GM18858 (cell line): Measurements from ENCODE around the gene IL10.

Experiments used
- ATAC-seq: cut with Tn5 transposase; IDR thresholded peaks from one replicate; pipeline ENCODE4 v1.9.1; 2021; ENCODE audit not compliant: unreplicated experiment

IL10 gene

DNA sequence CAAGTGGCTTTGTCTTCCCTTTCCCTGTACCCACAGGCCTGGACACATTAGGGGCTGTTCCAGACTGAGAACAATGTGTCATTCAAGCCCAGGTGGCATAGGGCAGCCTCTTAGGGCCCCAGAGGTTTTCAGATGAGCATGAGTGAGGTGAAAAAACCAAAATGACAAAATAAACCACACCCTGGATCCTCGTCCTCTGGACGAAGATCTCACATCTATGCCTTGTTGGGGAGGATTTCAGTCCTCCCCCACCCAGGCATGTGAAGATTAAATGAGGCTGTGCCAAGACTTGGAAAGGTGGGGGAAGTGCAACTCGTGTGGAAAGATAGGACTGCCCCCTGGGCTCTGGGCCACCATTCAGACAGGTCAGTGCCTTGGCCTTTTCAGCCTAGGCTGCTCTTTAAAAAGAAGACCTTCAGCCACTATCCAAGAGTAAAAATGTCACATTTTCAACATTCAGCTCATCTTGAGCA, 34.5 kb downstream of the IL10 start:
- ATAC-seq = no peak

DNA sequence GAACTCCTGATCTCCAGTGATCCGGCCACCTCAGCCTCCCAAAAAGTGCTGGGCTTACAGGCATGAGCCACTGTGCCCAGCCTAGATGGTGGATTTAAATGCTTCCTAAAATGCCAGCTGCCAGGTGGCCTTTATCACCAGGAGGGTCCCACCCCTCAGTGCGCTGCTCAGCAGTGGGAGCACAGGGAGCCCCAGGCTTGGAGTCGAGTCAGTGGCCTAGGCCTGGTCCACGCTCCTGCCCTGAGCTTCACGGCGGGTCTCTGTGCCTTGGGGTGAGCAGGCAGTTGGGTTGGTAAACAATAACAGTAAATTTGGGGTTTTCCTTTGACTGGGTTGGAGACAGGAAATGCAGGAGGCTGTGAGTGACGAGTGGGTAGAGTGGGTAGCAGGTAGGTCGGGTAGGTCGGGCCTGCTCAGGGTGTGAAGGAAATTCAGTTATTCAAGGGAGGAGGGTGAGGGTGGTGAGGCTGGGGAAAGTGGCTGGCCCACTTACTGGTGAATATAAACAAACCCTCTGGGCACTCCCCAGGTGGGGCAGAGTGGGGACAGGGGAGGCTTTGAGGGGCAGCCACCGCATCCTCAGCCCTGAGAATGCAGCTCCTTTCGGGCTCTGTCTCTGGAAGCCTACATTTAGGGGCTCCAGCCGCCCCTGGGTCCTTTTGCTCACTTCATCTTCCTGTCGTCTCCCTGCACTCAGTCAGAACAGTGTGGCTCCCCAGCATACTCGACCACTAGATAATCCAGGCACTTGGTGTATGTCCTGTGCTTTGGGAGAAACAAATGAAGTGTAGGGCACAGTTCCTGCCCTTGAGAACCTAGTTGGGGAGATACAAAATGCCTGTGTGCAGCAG, 35.2 kb downstream of the IL10 start:
- no peak for ATAC-seq

DNA sequence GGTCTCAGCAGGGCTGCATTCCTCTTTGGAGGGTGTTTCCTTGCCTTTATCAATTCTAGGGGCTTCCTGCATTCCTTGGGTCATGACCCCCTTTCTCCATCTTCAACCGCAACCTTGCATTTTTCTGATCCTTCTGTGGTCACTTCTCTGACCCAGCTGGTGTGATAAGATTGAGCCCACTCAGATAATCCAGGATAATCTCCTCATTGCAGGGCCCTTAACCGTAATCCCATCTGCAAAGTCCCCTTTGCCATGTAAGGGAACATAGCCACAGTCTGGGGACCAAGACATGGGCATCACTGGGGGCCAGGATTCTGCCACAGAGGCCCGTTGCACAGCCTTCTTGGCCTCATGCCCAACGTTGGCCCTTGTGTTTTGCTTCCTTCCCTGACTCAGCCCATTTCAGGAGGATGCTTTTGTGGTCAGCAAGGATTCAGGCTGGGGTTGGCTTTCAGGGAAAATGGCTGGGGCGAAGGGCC, 36.7 kb downstream of the IL10 start:
- ATAC-seq = no peak

DNA sequence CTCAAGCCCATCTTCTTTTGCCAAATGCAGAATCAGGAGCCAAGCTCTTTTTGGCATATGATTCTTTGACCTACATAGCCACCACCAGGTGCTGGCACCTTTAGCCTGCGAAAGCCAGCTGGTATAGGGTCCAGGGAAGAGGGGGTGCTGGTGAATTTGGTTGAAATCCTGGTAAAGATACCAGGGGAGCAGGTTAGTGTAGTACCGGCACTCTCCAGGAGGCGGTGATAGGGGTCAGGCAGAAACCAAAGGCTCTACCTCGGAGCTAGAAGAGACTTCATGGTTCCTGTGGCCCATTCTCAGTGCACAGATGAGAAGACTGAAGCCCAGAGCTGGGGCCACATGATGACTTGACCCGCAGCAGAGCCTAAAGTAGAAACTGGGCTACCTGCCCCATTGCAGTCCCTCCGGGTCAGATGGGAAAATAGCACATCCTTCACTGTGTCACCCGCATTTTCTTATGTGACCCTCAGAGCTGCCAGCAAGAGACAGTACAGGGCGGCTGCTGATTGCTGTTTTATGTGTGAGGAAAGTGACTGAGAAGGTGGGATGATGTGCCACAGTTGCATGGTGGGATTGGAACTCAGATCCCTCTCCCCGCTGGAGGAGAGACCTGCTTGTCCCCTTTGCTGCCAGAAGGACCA, 37.7 kb downstream of the IL10 start:
- no peak for ATAC-seq

DNA sequence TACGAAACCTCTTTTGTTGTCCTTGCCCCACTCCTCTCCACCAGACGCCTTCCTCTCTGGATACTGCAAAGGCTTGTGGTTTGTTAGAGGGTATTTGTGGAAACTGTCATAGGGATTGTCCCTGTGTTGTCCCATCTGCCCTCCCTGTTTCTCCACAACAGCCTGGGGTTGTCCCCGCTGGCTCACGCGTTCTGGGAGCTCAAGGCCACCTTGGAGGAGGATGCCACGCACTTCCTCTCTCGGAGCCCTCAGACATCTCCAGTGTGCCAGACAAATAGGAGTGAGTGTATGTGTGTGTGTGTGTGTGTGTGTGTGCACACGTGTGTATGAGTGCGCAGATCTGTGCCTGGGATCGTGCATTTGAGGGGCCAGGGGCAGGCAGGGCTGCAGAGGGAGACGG, 39.3 kb downstream of the IL10 start:
- ATAC-seq = no peak

DNA sequence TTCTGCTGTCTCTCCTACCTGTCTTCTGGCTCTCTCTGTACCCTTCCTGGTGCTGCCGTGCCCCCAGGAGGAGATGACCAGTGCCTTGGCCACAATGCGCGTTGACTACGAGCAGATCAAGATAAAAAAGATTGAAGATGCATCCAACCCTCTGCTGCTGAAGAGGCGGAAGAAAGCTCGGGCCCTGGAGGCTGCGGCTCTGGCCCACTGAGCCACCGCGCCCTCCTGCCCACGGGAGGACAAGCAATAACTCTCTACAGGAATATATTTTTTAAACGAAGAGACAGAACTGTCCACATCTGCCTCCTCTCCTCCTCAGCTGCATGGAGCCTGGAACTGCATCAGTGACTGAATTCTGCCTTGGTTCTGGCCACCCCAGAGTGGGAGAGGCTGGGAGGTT, 39.8 kb downstream of the IL10 start:
- ATAC-seq = no peak

DNA sequence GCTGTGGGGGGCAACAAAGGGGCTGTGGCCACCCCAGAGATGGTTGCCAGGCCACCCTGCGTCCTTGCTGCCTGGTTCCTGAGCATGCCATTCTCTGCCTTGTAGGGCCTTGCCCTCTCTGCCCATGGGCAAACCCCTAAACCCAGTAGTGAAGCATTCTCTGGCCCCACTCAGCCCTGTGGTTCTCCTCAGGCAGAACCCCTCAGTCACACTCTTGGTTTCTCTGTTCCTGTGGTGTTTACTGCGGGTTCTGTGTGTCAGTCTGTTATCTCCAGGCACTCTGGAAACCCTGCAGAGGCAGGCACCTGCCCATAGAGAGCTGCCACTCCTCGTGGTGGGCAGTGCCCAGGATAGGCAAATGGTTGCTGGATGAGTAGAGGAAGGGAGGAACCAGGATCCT, 42.8 kb downstream of the IL10 start:
- ATAC-seq = no peak

DNA sequence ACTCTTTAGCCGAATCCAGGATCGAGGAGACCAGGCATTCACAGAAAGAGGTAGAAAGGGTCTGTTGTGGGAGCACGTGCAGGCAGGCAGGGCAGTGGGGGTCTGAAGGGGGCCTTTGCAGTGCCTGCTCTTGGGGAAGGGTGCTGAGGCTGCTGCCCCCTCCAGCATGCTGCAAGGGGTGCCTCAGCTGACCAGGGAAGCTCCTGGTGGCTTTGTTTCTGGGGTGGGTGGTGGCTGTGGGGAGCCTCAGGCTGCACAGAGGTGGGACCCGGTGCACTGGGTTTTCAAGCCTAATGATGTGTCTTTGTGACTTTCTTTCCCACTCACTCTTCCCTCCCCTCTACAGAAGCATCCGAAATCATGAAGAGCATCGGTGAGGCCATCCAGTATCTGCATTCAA, 43.2 kb downstream of the IL10 start:
- ATAC-seq = no peak

DNA sequence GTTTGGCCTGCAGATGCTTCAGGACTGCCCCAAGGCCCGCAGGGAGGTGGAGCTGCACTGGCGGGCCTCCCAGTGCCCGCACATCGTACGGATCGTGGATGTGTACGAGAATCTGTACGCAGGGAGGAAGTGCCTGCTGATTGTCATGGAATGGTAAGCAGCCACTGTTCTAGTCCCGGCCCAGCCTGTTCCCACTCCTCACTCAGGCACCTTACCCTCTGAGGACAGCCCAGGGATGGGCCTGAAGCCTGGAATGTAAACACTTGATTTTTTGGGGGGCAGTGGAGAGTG, 43.7 kb downstream of the IL10 start:
- ATAC-seq = no peak

DNA sequence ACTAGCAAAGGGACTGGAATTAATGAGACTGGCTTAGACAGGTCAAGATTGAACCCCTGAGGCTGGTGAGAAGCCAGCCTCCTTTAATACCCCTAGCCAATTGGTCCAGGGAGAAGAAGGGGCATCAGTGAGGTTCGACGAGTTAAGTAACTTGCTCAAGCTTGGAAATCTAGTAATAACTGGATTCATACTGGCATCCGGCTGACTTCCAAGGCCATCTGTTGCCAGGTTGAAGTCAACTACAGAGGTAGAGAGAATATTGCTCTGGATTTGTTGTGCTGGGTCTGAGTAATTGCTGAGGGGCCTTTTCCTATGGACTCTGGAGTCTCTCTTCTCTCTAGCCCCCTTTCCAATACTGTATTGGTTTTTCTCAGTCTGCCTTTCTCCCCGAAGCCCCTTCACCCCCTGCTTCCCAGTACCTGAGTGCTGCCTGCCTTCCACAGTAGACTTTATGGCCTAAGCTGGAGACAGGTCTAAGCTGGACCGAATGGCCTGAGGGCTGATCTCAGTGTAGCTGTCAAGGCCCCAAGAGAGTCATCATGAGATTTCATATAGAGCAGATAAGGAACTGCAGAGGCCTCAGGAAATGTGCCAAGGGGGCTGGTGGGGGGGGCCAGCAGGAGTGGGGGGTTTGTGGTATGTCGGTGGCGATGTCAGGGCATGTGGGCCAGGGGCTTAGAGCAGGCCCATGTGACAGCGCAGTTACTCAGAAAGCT, 44.2 kb downstream of the IL10 start:
- ATAC-seq = no peak

DNA sequence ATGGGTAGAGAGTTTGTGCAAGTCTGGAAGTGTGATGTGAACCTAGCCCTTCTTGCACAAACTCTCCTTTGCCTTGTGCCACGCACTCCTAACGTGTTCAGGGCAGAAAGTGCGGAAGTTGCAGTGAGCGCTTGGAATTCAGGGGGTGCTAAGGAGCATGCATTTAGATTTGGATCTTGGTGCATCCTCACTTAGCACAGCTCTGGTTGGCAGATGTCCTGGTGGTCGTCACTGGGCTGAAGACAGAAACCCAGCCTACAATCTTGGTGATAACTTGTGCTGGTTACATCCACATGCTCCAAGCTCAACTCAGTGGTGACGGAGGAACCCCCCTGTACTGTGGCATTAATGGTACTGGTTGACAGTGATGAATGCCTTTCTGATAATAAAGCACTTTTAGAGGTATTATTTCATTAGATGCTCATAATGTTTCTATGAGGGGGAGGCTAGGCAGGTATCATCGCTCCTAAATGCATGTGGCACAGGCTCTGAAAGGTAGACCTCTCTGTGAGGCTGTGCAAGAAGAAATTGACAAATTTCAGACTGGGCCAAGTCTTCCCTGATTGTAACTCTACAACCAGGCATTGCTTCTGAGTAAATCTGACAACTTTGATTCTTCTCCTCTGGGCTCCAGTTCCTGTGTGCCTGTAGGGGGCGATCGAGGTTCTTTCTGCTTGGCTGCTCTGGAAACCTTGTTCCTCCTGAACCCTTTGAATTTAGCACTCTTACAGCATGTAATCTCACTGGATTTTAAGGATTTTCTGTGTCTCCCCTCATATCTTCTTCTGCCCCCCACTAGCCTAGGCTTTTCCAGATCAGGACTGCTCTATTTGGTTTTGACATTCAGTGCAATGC, 47.0 kb downstream of the IL10 start:
- no peak for ATAC-seq

DNA sequence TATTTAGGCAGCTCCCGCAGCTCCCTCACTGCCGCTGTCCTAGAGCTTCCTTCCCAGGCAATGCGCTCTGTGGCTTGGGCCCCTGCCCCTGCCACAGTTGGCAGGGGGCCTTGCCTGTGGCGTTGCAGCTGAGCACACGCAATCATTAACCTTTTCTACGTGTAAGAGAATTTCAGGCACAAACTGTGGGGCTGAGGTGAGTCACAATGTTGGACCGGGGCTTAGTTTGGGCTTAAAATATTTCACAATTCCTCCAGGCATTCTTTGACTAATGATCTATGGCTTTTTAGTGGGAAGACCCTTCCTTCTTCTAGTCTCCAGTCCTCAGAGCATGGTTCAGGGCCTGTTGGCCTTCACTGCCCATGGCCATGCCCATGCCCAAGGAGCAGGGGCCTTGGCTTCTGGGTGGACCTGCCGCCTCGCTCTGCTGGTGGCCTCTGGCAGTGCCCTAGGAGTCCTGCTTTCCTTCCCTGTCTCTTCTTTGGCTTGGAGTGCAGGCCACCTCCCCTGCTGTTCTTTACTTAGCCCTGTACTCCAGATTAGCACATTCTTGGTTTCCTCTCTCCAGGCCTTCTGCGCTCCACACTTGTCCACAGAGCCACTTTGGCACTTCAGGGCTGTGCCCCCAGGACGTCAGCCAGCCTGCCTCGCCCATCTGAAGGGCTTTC, 48.4 kb downstream of the IL10 start:
- no peak for ATAC-seq

DNA sequence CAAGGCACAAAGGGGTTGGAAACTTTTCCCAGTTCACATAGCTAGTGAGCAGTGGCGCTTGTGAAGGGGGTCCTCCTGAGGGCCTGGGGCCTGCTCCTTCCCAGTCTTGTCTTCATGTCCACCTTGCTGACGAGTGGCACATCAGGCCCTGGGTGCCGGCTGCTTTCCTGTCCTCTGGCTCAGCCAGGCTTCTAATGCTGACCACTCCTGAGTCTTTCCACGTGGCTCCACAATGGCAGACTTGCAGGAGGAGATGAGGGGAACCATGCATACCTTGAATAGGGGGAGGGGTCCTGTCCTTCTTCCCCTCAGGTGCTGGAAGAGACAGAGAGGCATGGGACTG, 48.9 kb downstream of the IL10 start:
- ATAC-seq = no peak

DNA sequence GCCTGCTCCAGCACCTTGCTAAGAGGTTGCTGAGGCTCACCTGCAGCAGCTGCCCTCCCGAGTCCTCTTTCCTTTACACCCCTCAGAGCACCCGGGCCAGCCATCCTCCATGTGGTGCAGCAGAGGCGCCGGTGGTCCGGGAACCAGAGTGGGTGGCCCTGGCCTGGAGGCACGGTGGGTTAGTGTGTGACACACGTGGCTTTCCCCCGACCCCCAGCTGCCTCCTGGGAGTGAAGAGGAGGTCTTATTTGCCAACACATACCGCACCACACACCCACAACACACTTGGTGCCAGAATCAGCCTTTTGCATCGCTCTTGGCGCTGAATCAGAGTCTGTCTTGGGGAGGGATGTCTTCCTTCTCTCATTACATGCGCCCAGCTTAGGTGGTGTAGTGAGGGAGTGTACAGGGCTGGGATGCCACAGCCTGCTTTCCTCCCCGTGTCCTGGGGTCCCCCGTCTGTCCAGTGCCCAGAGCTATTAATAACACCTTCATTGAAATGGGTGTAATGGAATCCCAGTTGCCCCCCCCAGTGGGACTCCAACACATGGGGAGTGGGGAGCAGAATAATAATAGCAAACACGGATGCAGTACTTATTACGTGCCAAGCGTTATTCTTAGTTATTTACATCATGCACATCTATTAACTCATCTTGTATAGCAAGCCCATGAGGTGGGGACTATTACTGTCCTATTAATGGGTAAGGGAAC, 49.4 kb downstream of the IL10 start:
- no peak for ATAC-seq

DNA sequence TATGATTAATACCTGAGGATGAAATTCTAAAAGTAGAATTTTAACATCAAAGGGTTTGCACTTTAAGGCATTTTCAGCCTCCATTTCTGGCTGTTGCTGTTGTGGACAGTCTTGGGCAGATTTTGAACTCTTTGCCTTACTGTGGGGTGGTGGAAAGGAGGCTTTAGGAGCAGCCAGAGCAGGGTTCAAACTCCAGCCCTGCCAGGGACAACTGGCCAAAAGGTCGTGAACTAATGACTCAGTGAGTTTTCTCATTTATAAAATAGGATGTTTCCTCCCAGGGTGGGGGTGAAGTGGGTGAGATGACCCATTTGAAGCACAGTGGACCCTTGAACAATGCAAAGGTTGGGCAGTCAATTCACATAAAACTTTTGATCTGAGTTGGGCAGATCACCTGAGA, 50.8 kb downstream of the IL10 start:
- no peak for ATAC-seq

DNA sequence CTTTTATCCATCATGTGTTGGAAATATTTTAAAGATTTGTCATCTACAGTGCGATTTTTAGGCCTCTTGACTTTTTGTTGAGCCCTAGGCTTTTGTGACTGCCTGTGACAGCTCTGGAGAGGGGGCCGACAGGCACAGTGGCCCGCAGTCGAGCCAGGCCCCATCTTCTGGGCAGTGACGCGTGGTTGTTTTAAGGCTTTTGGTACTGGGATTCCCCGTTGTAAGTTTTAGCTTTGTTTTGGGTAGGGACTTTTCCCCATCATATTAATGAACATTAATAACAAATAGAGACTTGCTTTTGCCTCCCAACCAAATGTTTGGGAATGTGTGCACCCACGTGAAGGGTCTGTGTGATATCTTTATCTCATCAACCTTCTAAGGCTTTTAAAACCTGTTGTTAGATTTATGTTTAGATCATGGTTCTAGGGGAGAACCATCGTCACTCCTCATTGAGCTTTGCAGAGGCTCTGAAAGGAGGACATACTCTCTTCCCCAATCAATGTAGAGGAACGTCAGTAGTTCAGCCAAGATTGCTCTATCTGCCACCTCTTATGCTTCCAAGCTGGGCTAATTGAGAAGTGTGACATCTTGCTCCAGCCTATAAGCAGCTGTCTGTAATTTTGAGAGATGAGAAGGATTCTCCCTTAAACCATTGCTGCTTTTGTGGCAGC, 53.0 kb downstream of the IL10 start:
- no peak for ATAC-seq

DNA sequence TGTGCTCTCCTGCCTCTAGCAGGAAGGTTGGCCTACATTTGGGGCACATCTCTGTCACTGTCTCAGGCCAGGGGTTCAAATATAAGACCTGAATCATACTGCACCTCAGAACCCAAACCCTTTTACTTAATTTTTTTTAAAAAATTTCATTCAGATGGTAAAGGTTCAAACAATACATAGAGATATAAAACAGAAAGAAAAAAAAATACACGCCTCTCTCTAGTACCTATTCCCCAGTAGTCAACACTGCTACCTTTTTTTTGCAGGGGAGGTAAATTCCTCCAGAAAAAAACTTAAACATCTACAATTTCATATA, 54.7 kb downstream of the IL10 start:
- no peak for ATAC-seq
